ENCODE data around the gene METTL27.
"Not testable (repeated sequence)": the region's sequence is repeated elsewhere in the genome, so short reads cannot be mapped to it uniquely, and the experiment has no call there.

Gene METTL27

GRCh38 chr7:73869011-73869798, 26.9 kb upstream of the METTL27 start:
- no peak for DNase-seq (ENCODE audit: low read depth in 2 of 2)

GRCh38 chr7:73866446-73866767, 24.1 kb upstream of the METTL27 start:
- DNase-seq (ENCODE audit: low read depth in 2 of 2), result no peak

GRCh38 chr7:73865738-73866445, 23.6 kb upstream of the METTL27 start:
- DNase-seq (ENCODE audit: low read depth in 2 of 2), result no peak

GRCh38 chr7:73864981-73865711, 22.8 kb upstream of the METTL27 start:
- DNase-seq (ENCODE audit: low read depth in 2 of 2), result no peak

- no peak for DNase-seq (ENCODE audit: low read depth in 2 of 2)
Observed at GRCh38 chr7:73861305-73861704, 19.0 kb upstream of the METTL27 start.

- no peak for DNase-seq (ENCODE audit: low read depth in 2 of 2)
Observed at GRCh38 chr7:73860859-73861258, 18.5 kb upstream of the METTL27 start, which contains the start of gene TMEM270. TMEM270 (plus strand) TSS chr7:73861159; CDS start chr7:73861195, 36 bp downstream.

GRCh38 chr7:73858807-73859206, 16.5 kb upstream of the METTL27 start:
- DNase-seq (ENCODE audit: low read depth in 2 of 2), result no peak

GRCh38 chr7:73856941-73857340, 14.6 kb upstream of the METTL27 start:
- DNase-seq (ENCODE audit: low read depth in 2 of 2), result no peak

- DNase-seq (ENCODE audit: low read depth in 2 of 2), result no peak
Observed at GRCh38 chr7:73852500-73852899, 10.2 kb upstream of the METTL27 start.

- no peak for DNase-seq (ENCODE audit: low read depth in 2 of 2)
Observed at GRCh38 chr7:73851410-73852338, 9.4 kb upstream of the METTL27 start.

- DNase-seq (ENCODE audit: low read depth in 2 of 2), result no peak
Observed at GRCh38 chr7:73850781-73851207, 8.5 kb upstream of the METTL27 start.

GRCh38 chr7:73847941-73848723, 5.8 kb upstream of the METTL27 start:
- no peak for DNase-seq (ENCODE audit: low read depth in 2 of 2)

- DNase-seq (ENCODE audit: low read depth in 2 of 2), result not testable (repeated sequence)
Observed at GRCh38 chr7:73845701-73846195, 3.4 kb upstream of the METTL27 start.

GRCh38 chr7:73844848-73845460, 2.6 kb upstream of the METTL27 start:
- DNase-seq (ENCODE audit: low read depth in 2 of 2), result no peak

GRCh38 chr7:73844131-73844547, 1.8 kb upstream of the METTL27 start:
- no peak for DNase-seq (ENCODE audit: low read depth in 2 of 2)

GRCh38 chr7:73841689-73842066, 638 bp downstream of the METTL27 start:
- no peak for DNase-seq (ENCODE audit: low read depth in 2 of 2)

GRCh38 chr7:73840715-73841379, 1.5 kb downstream of the METTL27 start:
- DNase-seq (ENCODE audit: low read depth in 2 of 2), result no peak

GRCh38 chr7:73839743-73840714, 2.3 kb downstream of the METTL27 start:
- no peak for DNase-seq (ENCODE audit: low read depth in 2 of 2)
